Choroid plexus epithelial cell (primary cell): Measurements from ENCODE around the gene WASF2.

ENCODE experiments used
- DNase-seq: peaks from one replicate; pipeline ENCODE4 v3.0.0-alpha.2; 2010; ENCODE audit warnings: low read depth
- H3K4me3 ChIP-seq: 2 replicates; pipeline ENCODE4 v1.5.1; 2011; ENCODE audit warnings: low read depth, mild to moderate bottlenecking, control low read depth, low read length, moderate library complexity
- CTCF ChIP-seq: conservative IDR thresholded peaks from 2 replicates; pipeline ENCODE4 v1.5.1; 2011; ENCODE audit warnings: low read depth, mild to moderate bottlenecking, control low read depth, inconsistent platforms, low read length, moderate library complexity

Gene WASF2

GRCh38 chr1:27519331-27520258, 29.6 kb upstream of the WASF2 start:
- no peak overlapping the region for H3K4me3 ChIP-seq

GRCh38 chr1:27518808-27519207, 28.8 kb upstream of the WASF2 start:
- no peak for DNase-seq
- TF ChIP-seq CTCF: no peak
- H3K4me3 ChIP-seq: no peak overlapping the region

More at GRCh38 chr1:27519331-27520258, 29.6 kb upstream of the WASF2 start:
- no peak for DNase-seq
- no peak for TF ChIP-seq CTCF

- no peak overlapping the region for H3K4me3 ChIP-seq
- no peak for DNase-seq
- no peak for TF ChIP-seq CTCF
Measured at GRCh38 chr1:27517907-27518718, 28.1 kb upstream of the WASF2 start.

- no peak for TF ChIP-seq CTCF
- no peak for DNase-seq
- no peak overlapping the region for H3K4me3 ChIP-seq
Measured at GRCh38 chr1:27517301-27517700, 27.3 kb upstream of the WASF2 start.

- TF ChIP-seq CTCF: no peak
- no peak overlapping the region for H3K4me3 ChIP-seq
- no peak for DNase-seq
Measured at GRCh38 chr1:27515626-27516025, 25.7 kb upstream of the WASF2 start.

DNA sequence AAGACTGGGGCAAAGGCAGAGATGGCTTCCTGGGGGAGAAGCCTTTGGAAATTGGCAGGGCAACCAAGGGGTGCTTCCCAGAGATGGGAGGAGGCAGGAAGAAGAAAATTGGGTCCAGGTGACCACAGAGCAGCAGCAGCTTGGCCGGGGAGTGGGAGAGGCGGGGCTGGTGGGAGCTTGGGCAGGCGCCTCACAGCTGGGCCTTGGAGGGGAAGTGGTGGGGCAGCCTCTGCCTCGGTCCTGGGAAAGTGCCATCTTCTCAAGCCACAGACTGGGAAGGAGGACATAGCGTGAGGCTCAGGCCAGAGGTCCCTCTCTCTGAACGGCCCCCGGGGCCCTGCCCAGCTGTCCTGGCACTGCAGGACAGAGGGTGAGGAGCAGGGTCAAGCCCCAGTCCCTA, 24.0 kb upstream of the WASF2 start:
- no peak overlapping the region for H3K4me3 ChIP-seq
- no peak for DNase-seq
- no peak for TF ChIP-seq CTCF
